ENCODE data around the gene RFX2. TPM values are rescaled to one million over a fixed set of nuclear protein-coding genes. Genes with fewer than 3 reads are reported as not detected.

RFX2 gene
- total and polyA plus RNA-seq, 10 of the 15 experiments (the other 5 are each of a cell fraction or from before 2014, with no cell fraction given), result 3.2 to 9.8 (median 4.7) TPM

DNA sequence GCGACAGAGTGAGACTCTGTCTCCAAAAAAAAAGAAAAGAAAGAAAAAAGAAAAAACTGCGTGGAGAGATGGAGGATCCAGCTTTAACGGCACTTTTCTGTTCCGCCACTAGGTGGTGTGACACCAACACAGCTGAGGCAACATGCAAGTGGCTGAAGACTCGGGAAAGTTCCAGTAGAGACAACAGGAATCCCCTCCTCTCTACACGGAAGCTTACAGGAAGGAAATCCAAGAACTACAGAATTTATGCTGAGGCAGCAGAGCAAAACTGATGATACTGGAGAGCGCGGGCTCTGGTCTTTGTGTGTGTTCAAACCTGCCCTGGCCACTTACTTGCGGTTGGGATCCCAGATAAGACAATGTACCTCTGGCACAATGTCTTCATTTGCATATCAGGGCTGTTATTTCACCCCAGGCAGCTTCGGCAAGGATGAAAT is 142.3 kb downstream of the RFX2 start (continued):
- TF ChIP-seq BHLHE40 (IDR thresholded peaks at IDR 0.05; ENCODE audit: borderline replicate concordance in 1 of 2, low read depth in 2 of 2, low read length in 1 of 2) (no peak), MTA2 (IDR thresholded peaks at IDR 0.05; ENCODE audit: low read depth) (no peak), GABPA (IDR thresholded peaks at IDR 0.05; ENCODE audit: low read depth) (no peak), STAT1 (conservative IDR thresholded peaks at IDR 0.05) (peak; percentile 27; the same call in 1 of the 2 replicates), SREBF2 (IDR thresholded peaks at IDR 0.05; ENCODE audit: low read length) (no peak), EP300 (IDR thresholded peaks at IDR 0.05; ENCODE audit: borderline replicate concordance in 1 of 2, control insufficient read depth in 1 of 2, low read depth in 2 of 2, low read length in 2 of 2) (0 out of 4 replicates have a peak, but pooled peaks of 1 of the 2 experiments have one; percentile 21), RELA (IDR thresholded peaks at IDR 0.05; ENCODE audit: borderline replicate concordance, partially characterized antibody) (no peak), NFYA (IDR thresholded peaks at IDR 0.05; ENCODE audit: borderline replicate concordance, low read depth, low read length) (no peak), PAX8 (IDR thresholded peaks at IDR 0.05) (no peak), MXI1 (IDR thresholded peaks at IDR 0.05; ENCODE audit: low read depth, low read length) (0 out of 2 replicates have a peak, but pooled peaks have one; percentile 31), STAT3 (IDR thresholded peaks at IDR 0.05; ENCODE audit: low read depth, low read length) (no peak), ETV6 (conservative IDR thresholded peaks at IDR 0.05 in 1 of 2, IDR thresholded peaks at IDR 0.05 in 1 of 2; ENCODE audit: borderline replicate concordance in 1 of 2, low read depth in 1 of 2) (no peak), NFXL1 (IDR thresholded peaks at IDR 0.05; ENCODE audit: borderline replicate concordance) (no peak), SUPT20H (IDR thresholded peaks at IDR 0.05; ENCODE audit: borderline replicate concordance, control insufficient read depth, low read depth, low read length) (no peak), SP1 (IDR thresholded peaks at IDR 0.05; ENCODE audit: low read depth, low read length) (no peak), CREB1 (IDR thresholded peaks at IDR 0.05; ENCODE audit: low read depth) (no peak), CBX3 (IDR thresholded peaks at IDR 0.05; ENCODE audit: borderline replicate concordance, low read depth) (no peak)
- TF ChIP-seq, protein P1, sequence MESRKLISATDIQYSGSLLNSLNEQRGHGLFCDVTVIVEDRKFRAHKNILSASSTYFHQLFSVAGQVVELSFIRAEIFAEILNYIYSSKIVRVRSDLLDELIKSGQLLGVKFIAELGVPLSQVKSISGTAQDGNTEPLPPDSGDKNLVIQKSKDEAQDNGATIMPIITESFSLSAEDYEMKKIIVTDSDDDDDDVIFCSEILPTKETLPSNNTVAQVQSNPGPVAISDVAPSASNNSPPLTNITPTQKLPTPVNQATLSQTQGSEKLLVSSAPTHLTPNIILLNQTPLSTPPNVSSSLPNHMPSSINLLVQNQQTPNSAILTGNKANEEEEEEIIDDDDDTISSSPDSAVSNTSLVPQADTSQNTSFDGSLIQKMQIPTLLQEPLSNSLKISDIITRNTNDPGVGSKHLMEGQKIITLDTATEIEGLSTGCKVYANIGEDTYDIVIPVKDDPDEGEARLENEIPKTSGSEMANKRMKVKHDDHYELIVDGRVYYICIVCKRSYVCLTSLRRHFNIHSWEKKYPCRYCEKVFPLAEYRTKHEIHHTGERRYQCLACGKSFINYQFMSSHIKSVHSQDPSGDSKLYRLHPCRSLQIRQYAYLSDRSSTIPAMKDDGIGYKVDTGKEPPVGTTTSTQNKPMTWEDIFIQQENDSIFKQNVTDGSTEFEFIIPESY (IDR thresholded peaks at IDR 0.05), result no peak
- TF ChIP-seq, protein P2, sequence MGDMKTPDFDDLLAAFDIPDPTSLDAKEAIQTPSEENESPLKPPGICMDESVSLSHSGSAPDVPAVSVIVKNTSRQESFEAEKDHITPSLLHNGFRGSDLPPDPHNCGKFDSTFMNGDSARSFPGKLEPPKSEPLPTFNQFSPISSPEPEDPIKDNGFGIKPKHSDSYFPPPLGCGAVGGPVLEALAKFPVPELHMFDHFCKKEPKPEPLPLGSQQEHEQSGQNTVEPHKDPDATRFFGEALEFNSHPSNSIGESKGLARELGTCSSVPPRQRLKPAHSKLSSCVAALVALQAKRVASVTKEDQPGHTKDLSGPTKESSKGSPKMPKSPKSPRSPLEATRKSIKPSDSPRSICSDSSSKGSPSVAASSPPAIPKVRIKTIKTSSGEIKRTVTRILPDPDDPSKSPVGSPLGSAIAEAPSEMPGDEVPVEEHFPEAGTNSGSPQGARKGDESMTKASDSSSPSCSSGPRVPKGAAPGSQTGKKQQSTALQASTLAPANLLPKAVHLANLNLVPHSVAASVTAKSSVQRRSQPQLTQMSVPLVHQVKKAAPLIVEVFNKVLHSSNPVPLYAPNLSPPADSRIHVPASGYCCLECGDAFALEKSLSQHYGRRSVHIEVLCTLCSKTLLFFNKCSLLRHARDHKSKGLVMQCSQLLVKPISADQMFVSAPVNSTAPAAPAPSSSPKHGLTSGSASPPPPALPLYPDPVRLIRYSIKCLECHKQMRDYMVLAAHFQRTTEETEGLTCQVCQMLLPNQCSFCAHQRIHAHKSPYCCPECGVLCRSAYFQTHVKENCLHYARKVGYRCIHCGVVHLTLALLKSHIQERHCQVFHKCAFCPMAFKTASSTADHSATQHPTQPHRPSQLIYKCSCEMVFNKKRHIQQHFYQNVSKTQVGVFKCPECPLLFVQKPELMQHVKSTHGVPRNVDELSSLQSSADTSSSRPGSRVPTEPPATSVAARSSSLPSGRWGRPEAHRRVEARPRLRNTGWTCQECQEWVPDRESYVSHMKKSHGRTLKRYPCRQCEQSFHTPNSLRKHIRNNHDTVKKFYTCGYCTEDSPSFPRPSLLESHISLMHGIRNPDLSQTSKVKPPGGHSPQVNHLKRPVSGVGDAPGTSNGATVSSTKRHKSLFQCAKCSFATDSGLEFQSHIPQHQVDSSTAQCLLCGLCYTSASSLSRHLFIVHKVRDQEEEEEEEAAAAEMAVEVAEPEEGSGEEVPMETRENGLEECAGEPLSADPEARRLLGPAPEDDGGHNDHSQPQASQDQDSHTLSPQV (IDR thresholded peaks at IDR 0.05), result no peak
- TF ChIP-seq, protein P3, sequence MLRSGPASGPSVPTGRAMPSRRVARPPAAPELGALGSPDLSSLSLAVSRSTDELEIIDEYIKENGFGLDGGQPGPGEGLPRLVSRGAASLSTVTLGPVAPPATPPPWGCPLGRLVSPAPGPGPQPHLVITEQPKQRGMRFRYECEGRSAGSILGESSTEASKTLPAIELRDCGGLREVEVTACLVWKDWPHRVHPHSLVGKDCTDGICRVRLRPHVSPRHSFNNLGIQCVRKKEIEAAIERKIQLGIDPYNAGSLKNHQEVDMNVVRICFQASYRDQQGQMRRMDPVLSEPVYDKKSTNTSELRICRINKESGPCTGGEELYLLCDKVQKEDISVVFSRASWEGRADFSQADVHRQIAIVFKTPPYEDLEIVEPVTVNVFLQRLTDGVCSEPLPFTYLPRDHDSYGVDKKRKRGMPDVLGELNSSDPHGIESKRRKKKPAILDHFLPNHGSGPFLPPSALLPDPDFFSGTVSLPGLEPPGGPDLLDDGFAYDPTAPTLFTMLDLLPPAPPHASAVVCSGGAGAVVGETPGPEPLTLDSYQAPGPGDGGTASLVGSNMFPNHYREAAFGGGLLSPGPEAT (IDR thresholded peaks at IDR 0.05; ENCODE audit: low read depth), result peak; percentile 43; the same call in 1 of the 2 replicates
- TF ChIP-seq, protein P4, sequence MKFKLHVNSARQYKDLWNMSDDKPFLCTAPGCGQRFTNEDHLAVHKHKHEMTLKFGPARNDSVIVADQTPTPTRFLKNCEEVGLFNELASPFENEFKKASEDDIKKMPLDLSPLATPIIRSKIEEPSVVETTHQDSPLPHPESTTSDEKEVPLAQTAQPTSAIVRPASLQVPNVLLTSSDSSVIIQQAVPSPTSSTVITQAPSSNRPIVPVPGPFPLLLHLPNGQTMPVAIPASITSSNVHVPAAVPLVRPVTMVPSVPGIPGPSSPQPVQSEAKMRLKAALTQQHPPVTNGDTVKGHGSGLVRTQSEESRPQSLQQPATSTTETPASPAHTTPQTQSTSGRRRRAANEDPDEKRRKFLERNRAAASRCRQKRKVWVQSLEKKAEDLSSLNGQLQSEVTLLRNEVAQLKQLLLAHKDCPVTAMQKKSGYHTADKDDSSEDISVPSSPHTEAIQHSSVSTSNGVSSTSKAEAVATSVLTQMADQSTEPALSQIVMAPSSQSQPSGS (IDR thresholded peaks at IDR 0.05; ENCODE audit: low read length), result no peak
